Hepatocyte (in vitro differentiated cells): ENCODE results near the gene SUPV3L1.

ENCODE experiments used
- EZH2 ChIP-seq: fragments of 200-600 bp; sonication (generic); IDR thresholded peaks from 2 replicates; pipeline ENCODE4 v1.6.1; 2016; ENCODE audit warnings: antibody characterized with exemption, mild to moderate bottlenecking, borderline replicate concordance
- EZH2phosphoT487 ChIP-seq: fragments of 200-600 bp; sonication (generic); IDR thresholded peaks from one replicate; pipeline ENCODE4 v1.6.1; 2018; ENCODE audit warnings: antibody characterized with exemption, mild to moderate bottlenecking, low read depth, moderate library complexity; ENCODE audit not compliant: unreplicated experiment, severe bottlenecking
- TF ChIP-seq, protein P1 (sequence below): fragments of 200-600 bp; sonication (generic); IDR thresholded peaks from 2 replicates; pipeline ENCODE4 v1.5.1; 2016; ENCODE audit warnings: antibody characterized with exemption, mild to moderate bottlenecking; ENCODE audit not compliant: poor library complexity

DNA sequence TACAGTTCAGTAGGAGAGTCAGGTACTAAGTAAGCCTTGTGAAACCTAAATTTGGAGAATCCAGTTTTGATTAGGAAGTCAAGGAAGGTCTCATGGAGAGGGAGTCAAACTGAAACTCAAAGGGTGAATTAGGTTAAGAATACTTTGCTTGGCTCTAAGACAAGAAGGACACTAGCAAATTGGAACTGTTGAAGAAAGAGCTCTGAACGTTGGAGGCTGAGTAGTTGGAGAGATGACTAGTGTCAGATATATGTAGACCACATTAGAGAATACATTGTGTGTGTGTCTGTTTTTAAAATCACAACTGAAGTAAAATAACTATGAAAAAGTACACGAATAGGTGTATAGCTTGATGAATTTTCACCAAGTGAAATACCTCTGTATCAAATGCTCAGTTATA is 49.8 kb upstream of the SUPV3L1 start:
- TF ChIP-seq EZH2phosphoT487 (no peak), EZH2 (no peak)
- TF ChIP-seq, protein P1, sequence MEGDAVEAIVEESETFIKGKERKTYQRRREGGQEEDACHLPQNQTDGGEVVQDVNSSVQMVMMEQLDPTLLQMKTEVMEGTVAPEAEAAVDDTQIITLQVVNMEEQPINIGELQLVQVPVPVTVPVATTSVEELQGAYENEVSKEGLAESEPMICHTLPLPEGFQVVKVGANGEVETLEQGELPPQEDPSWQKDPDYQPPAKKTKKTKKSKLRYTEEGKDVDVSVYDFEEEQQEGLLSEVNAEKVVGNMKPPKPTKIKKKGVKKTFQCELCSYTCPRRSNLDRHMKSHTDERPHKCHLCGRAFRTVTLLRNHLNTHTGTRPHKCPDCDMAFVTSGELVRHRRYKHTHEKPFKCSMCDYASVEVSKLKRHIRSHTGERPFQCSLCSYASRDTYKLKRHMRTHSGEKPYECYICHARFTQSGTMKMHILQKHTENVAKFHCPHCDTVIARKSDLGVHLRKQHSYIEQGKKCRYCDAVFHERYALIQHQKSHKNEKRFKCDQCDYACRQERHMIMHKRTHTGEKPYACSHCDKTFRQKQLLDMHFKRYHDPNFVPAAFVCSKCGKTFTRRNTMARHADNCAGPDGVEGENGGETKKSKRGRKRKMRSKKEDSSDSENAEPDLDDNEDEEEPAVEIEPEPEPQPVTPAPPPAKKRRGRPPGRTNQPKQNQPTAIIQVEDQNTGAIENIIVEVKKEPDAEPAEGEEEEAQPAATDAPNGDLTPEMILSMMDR = no peak
